Activated CD8-positive, alpha-beta memory T cell treated with anti-CD3 and anti-CD28 coated beads for 1 hour (primary cell): ENCODE results near the gene ANTXRL.
"Not testable (repeated sequence)": the region's sequence is repeated elsewhere in the genome, so short reads cannot be mapped to it uniquely, and the experiment has no call there.

ENCODE experiments used
- DNase-seq, 2 donors: peaks; one replicate each; pipeline ENCODE4 v3.0.0-alpha.2; 2020; ENCODE audit warnings: low read depth in 1 of 2; ENCODE audit errors: extremely low read depth in 1 of 2

Gene ANTXRL

DNA sequence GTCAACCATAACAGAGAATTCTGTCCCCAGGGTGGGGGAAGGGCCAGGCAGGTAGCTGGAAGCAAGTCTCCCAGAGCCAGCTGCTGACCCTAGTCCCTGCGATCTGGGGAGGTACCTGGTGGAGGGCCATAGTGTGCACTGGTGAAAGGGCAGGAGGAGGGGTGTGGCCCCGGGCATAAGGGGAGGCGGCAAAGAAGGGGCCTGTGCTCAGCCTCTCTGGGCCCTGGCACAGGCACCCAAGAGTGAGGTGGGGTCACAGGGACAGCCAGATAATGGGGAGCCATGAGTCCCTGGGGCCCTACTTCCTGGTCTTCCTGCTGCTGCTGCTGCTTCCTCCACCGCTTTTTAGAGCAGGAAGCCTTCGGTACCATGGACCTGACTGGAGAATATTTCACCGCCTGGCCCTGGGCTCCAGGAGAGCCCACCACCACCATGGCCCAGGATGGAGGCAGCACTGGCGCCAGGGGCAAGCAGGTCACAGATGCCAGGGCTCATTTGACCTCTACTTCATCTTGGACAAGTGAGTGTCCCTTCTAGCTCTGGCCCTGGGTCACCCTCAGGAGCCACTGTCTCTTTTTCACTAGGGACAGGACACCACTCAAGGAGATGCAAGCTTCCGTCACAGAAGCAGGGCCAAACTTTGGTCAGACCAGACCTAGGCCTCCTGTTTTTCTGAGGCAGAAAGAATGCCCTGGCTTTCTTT lies at the start of gene ANTXRL:
Gene ANTXRL (plus strand): TSS at position 7 of the 703 bp plus-strand sequence. CDS start 266 bp downstream, at position 273.
- DNase-seq = no peak

- no peak for DNase-seq
Observed at GRCh38 chr10:46237815-46238510, 48.8 kb upstream of the ANTXRL start.

DNA sequence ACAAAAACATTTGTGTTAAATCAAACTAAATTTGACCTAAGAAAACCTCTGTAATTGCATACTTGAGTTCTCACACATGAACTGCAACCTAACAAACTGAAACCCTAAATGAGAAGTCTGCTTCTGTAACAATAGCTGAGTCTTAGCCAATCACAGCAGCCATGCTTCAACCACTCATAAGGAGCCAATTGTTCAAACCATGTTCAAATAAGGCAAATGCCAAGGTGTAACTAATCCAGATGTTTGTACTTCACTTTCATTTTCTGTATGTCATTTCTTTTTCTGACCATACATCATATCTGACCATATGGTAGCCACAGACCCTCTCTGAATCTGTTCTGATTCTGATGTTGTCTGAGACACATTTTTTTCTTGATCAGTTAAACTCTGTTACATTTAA lies 47.5 kb upstream of the ANTXRL start:
- DNase-seq = no peak

DNA sequence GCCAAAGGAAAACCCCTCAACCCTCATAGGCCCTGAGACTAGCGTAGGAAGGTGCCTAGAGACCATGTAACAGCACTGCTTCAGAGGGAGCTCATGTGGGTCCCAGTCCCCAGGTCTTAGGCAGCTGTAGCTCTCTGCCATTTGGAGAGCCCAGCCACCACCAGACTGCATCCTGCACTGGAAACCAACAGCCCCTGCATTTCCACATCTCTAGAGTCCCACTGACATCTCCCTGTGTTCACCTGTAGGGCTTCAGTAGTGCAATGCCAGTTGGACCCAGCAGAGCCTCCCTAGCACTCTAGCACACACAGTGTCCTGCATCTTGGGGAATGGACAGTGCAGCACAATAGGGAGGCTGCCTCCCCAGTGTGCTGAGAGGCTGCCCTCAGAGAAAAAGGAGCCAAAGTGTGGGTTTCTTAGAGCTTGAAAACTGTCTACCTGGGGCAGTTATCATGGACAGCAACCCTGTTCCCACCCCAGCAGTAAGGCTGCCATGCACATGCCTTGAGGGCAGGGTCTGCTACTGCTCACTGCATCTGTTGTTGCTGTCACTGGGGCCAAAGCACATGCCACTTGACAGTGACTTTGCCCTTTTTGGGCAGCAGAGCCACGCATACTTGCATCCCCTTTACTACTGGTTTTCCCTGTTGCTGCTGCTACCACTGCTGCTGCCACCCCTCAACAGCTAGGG lies 46.7 kb upstream of the ANTXRL start:
- DNase-seq = no peak

DNA sequence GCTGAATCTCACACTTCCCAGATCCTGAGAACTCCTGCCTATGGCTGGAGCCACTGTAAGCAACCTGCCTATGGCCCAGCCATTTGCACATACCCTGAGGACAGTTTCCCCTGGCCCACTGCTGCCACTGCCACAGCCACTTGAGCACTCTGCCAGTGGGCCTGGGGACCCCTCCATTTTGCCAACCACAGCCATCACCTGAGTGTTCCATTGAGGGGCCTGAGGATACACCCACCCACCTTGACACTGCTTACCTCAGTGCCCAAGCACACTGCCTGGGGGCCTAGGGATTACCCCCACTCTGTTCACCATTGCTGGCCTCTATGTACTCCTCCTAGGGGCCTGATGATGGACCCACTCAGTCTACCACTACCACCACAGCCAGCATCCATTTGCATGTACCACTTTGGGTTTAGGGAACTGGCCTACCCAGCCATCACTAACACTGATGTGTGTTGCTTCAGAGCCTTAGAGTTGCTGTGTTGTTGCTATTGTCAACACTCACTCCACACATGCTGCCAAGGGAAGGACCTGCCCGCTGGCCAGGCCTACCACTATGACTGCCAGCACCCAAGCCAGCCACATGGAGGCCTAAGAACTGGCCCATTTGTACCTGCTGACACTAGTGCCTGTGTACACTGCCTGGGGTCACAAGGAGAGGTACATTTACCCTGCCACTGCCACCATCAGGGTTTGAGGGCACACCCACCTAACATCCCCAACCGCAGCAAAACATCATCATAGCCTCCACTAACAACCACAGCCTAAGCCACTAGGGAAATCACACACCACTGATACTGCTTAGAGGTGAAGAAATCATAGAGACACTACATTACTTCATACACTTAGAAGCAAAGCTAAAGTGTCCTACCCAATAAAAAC lies 45.9 kb upstream of the ANTXRL start:
- DNase-seq = no peak

GRCh38 chr10:46245381-46245900 lies 41.4 kb upstream of the ANTXRL start:
- DNase-seq = no peak

GRCh38 chr10:46246400-46247180 lies 40.2 kb upstream of the ANTXRL start:
- DNase-seq = not testable (repeated sequence)

DNA sequence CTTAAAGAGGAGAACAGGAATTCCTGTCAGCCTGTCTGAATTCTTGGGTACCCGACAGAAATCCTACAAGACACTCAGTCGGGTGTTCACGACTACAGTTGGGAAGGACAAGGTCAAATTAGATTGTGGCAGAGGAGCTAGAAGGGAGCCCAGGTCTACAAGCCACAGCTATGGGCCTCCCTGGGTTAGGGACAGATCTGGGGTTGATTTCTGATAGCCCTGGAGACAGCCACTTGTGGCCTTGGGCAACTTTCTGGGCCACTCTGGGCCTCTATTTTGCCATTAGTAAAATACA lies 39.7 kb upstream of the ANTXRL start:
- DNase-seq = no peak

DNA sequence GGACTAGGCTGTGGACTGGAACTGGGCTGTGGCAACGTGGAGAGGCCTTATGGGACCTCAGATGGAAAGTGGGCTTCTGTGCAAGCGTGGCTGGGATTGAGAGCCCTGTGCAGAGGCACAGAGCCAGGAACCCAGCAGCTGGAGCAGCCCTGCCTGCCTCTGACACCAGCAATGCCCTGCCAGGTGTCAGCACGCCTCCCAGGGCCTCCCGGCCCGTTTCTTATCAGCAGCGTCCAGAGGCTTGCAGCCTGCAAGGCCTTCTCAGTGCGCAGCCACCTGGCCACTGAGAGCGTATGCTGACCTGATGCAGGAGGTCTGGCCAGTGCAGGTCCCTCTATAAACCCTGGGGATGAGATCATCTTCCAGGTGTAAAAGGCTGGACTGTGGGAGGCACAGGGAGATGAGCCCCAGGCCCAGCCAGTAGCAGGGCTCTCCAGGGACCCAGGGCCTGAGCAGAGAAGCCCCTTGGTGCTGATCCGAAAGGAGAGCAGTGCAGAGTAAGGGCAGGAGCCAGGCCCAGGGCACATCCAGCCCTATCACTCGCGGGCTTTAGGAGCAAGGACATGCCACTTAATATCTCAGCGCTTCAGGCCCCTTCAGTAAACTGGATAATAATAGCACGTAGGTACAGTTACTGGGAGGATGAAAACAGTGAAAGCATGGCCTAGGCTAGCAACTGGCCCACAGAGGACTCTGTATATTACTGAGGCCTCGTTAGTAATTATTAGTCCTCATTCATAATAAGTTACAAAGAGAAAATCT lies 38.8 kb upstream of the ANTXRL start:
- no peak for DNase-seq

- DNase-seq = no peak
Observed at GRCh38 chr10:46248651-46249146, 38.1 kb upstream of the ANTXRL start.

DNA sequence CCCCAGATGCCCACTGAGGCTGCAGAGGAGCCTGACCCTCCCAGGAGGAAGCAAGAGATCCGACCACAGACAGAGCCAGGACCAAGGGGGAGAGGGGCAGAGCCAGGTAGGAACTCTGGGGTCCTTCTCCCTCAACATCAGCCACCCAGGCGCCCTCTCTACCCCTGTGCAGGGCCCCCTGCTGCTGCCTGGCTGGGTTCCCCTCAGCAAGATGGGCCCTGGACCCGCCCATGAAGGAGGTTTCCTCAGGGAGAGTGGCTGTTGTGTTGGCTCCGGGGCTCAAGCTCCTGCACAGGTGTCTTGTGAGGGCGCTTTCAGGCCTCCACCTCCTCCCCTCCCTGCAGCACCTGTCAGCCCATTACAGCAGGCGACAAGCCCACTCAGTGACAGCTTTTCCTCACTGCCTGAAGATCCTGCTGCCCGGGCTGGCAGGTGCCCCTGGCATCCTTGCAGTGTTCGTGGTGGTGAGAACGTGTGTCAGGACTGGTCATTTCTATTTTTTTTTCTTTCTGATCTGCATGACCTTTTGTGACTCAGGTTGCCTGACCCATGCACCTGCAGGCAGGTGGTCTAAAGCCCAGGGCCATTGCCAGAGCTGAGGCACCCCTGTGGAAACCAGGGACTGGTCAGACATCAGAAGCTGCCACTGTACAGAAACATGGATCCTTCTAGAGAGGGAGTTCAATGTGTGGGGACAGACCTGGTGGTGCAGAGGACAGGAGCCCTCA lies 37.0 kb upstream of the ANTXRL start:
- not testable (repeated sequence) for DNase-seq

DNA sequence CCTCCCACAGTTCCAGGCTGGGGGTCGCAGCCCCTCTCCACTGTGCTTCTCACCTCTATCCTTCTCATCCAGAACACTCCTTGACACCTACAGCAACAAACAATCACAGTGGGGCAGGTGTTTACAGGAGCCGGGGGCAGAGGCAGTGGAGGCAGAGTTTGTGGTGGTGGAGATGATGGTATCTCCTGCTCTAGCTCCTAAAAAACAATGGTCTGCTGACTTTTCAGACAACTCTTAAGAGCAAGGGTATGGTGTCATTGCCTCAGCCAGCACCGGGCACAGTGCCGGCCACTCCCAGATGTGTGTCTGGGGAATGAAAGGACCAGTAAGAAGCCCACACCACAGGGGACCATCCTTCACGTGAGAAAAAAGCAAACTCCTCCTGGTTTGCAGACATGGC lies 36.3 kb upstream of the ANTXRL start:
- DNase-seq = no peak

DNA sequence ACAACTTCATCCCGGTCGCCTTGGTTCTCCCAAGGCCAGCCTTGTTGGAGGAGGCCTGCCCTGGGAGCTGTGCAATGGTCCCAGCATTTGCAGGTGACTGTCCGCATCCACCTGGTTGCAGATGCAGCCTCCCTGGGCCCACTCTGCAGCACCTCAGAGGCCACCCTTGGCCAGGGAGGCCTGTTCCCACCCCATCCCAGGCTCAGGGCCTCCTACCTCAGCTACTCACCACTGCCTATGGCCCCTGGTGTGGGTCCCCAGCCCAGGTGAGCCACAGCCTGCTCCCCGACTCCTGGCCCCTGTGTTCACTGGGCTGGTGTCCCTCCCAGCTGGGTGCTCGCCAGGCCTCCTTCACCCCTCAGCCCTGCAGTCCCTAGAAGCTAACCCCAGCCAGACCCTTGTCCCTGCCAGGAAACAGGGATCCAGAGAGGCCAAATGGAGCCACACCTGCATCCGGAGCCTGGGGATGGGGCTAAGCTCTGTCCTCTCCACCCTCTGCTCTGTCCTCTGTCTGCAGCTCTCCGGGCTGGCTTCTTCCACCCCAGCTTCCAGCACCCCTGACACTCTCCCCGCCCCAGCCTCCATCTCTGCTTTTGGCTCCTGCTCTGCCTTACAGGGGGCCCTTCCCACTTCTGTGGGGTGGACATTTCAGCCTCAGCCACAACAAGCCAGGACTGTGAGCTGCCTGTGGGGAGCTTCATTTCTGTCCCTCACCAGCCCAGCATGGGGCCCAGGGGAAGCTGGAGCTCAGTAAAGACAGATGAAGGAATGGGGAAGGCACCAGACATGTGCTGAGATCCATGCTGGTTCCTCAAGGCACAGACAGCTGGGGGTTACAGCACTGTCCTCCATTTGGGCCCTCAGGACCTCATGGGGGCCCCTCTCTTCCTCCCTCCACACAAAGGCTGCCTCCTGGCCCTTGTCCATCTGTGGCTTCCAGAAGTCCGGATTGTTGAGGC lies 35.6 kb upstream of the ANTXRL start:
- DNase-seq = no peak

GRCh38 chr10:46251857-46252847 lies 34.6 kb upstream of the ANTXRL start:
- DNase-seq = no peak

GRCh38 chr10:46253076-46254006 lies 33.5 kb upstream of the ANTXRL start:
- DNase-seq = no peak
